Smooth muscle cell (in vitro differentiated cells): ENCODE results near the gene PTHLH. TPM values are rescaled to one million over a fixed set of nuclear protein-coding genes. Genes with fewer than 3 reads are reported as not detected.
A peak's percentile ranks its signal among the peaks of the same experiment; 100 is the strongest.

Experiments
- DNase-seq: peaks from one replicate; lab custom pipeline; 2025; ENCODE audit not compliant: unreplicated experiment; lab: John Stamatoyannopoulos, UW
- H2AFZ ChIP-seq: fragments of 200-600 bp; sonication (generic); 2 replicates; pipeline ENCODE4 v1.6.0; 2016; ENCODE audit warnings: antibody characterized with exemption, low read depth, mild to moderate bottlenecking
- H3F3A ChIP-seq: fragments of 200-600 bp; sonication (generic); 2 replicates; pipeline ENCODE4 v1.6.0; 2017; ENCODE audit warnings: antibody characterized with exemption, low read depth
- H3K27ac ChIP-seq: fragments of 200-600 bp; sonication (generic); 2 replicates; pipeline ENCODE4 v1.5.1; 2016; ENCODE audit warnings: low read depth, mild to moderate bottlenecking
- H3K27me3 ChIP-seq: fragments of 200-600 bp; sonication (generic); 2 replicates; pipeline ENCODE4 v1.6.1; 2016; ENCODE audit warnings: low read depth, mild to moderate bottlenecking
- H3K36me3 ChIP-seq: fragments of 200-600 bp; sonication (generic); 2 replicates; pipeline ENCODE4 v1.5.1; 2016; ENCODE audit warnings: low read depth
- H3K4me1 ChIP-seq: fragments of 200-600 bp; sonication (generic); 2 replicates; pipeline ENCODE4 v1.5.1; 2016; ENCODE audit warnings: low read depth
- H3K4me2 ChIP-seq: fragments of 200-600 bp; sonication (generic); 2 replicates; pipeline ENCODE4 v1.6.0; 2016; ENCODE audit warnings: mild to moderate bottlenecking
- H3K4me3 ChIP-seq: fragments of 200-600 bp; sonication (generic); 2 replicates; pipeline ENCODE4 v1.5.1; 2016; ENCODE audit warnings: mild to moderate bottlenecking
- H3K79me2 ChIP-seq: fragments of 200-600 bp; sonication (generic); 2 replicates; pipeline ENCODE4 v1.6.0; 2016; ENCODE audit warnings: low read depth, mild to moderate bottlenecking
- H3K9ac ChIP-seq: fragments of 200-600 bp; sonication (generic); 2 replicates; pipeline ENCODE4 v1.6.0; 2016; ENCODE audit warnings: low read depth
- H3K9me3 ChIP-seq: fragments of 200-600 bp; sonication (generic); replicated peaks from 2 replicates; pipeline ENCODE4 v1.5.1; 2016; ENCODE audit warnings: low read depth
- H4K20me1 ChIP-seq: fragments of 200-600 bp; sonication (generic); 2 replicates; pipeline ENCODE4 v1.6.0; 2016; ENCODE audit warnings: low read depth
- WGBS: methylation state at CpG from one replicate; pipeline ENCODE4 v1.1.7; 2016; ENCODE audit warnings: low lambda C conversion rate; 5-methylcytosine and 5-hydroxymethylcytosine counted together
- polyA plus RNA-seq: library from polyadenylated mRNA; unstranded; fragments of >200 nt; fragmentation: Nextera tagmentation; extraction: Ambion mirVana; gene quantifications from 2 replicates; pipeline ENCODE4 v1.2.1, GENCODE V29; 2016
- total RNA-seq: library from RNA; depleted of rRNA; stranded (reverse); fragments of >200 nt; gene quantifications from 2 replicates; pipeline ENCODE4 v1.2.3, GENCODE V29; 2014
- TF ChIP-seq, protein P1 (sequence below): fragments of 200-600 bp; sonication (generic); IDR thresholded peaks from 2 replicates; pipeline ENCODE4 v1.5.1; 2017; ENCODE audit warnings: borderline replicate concordance, mild to moderate bottlenecking, antibody characterized with exemption; ENCODE audit not compliant: insufficient read depth, poor library complexity, severe bottlenecking

Gene PTHLH
- total and polyA plus RNA-seq, 2 experiments from 2014 or later: 58.0 to 181 TPM

DNA sequence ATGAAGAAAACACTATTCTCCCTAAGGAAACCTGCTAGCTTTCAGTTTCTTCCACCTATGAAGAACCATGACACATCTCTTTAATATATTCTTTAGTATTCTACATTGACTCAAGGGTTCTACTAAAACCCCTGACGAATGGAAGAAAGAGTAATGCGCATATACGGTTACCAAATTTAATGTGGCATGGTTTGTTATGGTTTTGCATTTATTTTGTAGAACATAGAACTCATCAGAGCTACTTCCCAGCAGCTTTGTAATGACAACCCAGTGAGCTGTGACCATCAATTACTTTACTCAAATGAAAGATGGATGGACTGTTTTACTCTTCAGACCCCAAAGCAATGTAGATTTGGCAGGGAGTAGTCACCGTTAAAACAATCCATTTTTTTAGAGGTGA, 19.2 kb downstream of the PTHLH start:
- no peaks in the 10 kb centered on the region for H3F3A ChIP-seq
- no peak overlapping the region for H3K27ac ChIP-seq
- WGBS: 93% methylated on average over 4 of the region's 4 CpGs
- H3K4me3 ChIP-seq: no peak overlapping the region
- H3K4me2 ChIP-seq: no peak overlapping the region
- DNase-seq: no peak
- no peaks in the 10 kb centered on the region for H3K36me3 ChIP-seq
- no peaks in the 10 kb centered on the region for H3K4me1 ChIP-seq
- TF ChIP-seq, protein P1, sequence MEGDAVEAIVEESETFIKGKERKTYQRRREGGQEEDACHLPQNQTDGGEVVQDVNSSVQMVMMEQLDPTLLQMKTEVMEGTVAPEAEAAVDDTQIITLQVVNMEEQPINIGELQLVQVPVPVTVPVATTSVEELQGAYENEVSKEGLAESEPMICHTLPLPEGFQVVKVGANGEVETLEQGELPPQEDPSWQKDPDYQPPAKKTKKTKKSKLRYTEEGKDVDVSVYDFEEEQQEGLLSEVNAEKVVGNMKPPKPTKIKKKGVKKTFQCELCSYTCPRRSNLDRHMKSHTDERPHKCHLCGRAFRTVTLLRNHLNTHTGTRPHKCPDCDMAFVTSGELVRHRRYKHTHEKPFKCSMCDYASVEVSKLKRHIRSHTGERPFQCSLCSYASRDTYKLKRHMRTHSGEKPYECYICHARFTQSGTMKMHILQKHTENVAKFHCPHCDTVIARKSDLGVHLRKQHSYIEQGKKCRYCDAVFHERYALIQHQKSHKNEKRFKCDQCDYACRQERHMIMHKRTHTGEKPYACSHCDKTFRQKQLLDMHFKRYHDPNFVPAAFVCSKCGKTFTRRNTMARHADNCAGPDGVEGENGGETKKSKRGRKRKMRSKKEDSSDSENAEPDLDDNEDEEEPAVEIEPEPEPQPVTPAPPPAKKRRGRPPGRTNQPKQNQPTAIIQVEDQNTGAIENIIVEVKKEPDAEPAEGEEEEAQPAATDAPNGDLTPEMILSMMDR: no peak
- H3K9ac ChIP-seq: no peak overlapping the region
- no peaks in the 10 kb centered on the region for H3K27me3 ChIP-seq
- no peak overlapping the region for H2AFZ ChIP-seq
- H4K20me1 ChIP-seq: no peaks in the 10 kb centered on the region
- H3K9me3 ChIP-seq: no peaks in the 10 kb centered on the region
- no peaks in the 10 kb centered on the region for H3K79me2 ChIP-seq

DNA sequence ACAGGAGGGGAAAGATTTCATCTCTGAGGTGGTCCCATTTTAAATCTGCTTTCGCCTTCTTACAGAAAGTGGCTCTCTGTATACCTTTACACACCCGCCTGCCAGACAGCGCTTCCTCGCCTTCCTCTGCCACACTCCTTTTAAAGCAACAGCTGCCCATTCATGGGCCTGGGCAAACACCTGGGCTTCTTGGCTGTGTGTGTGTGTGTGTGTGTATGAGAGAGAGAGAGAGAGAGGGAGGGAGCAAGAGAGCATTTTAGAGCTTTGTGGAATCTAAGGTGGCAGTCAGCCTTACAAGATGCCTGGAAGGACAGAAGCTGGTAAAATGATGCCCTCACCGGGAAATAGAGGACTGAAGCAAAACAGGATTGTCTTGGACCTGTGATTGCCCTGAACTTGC, 20.0 kb downstream of the PTHLH start:
- Histone ChIP-seq H3K27ac (no peak overlapping the region), H3K9me3 (no peaks in the 10 kb centered on the region), H3K79me2 (no peaks in the 10 kb centered on the region), H3K27me3 (no peaks in the 10 kb centered on the region), H3K4me2 (no peak overlapping the region), H3K36me3 (no peaks in the 10 kb centered on the region), H3K4me3 (no peak overlapping the region), H3F3A (no peaks in the 10 kb centered on the region), H2AFZ (no peak overlapping the region), H3K9ac (no peak overlapping the region), H4K20me1 (no peaks in the 10 kb centered on the region), H3K4me1 (no peaks in the 10 kb centered on the region)
- TF ChIP-seq, protein P1: no peak
- no peak for DNase-seq
- 90% methylated on average over 5 of the region's 5 CpGs for WGBS

DNA sequence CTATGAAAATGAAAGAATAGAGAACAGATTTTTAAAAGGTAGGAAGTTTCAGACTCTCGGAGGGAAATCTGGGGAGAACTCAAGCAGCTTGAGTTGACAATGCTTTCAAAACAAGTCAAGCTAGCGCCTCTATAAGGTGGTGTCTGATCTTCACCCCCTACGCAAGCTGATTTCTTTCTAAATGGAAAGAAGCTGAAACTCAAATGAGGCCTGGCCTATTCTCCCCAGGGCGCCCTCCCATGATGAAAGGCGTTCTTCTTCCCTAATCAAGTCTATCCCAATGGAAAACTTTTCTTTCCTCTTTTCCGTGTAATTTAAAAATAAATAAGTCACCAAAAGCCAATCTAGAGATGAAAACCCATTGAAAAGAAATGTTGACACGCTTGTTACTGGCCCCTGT, 20.6 kb downstream of the PTHLH start:
- H3K9ac ChIP-seq: no peak overlapping the region
- TF ChIP-seq, protein P1: no peak
- no peaks in the 10 kb centered on the region for H3K36me3 ChIP-seq
- no peaks in the 10 kb centered on the region for H3K4me1 ChIP-seq
- DNase-seq: no peak
- H3F3A ChIP-seq: no peaks in the 10 kb centered on the region
- H3K27ac ChIP-seq: no peak overlapping the region
- no peak overlapping the region for H3K4me3 ChIP-seq
- H3K4me2 ChIP-seq: no peak overlapping the region
- no peaks in the 10 kb centered on the region for H3K27me3 ChIP-seq
- WGBS: 63% methylated on average over 7 of the region's 7 CpGs
- no peaks in the 10 kb centered on the region for H4K20me1 ChIP-seq
- H3K79me2 ChIP-seq: no peaks in the 10 kb centered on the region
- H3K9me3 ChIP-seq: no peaks in the 10 kb centered on the region
- peak overlapping the region; percentile 33 for H2AFZ ChIP-seq

- 91% methylated on average over 1 of the region's 1 CpG for WGBS
- Histone ChIP-seq H3K27ac (no peak overlapping the region), H3K4me3 (no peak overlapping the region), H3K4me1 (no peaks in the 10 kb centered on the region), H3K27me3 (no peaks in the 10 kb centered on the region), H4K20me1 (no peaks in the 10 kb centered on the region), H3K9me3 (no peaks in the 10 kb centered on the region), H3K79me2 (no peaks in the 10 kb centered on the region), H3K4me2 (no peak overlapping the region), H3K36me3 (no peaks in the 10 kb centered on the region), H2AFZ (no peak overlapping the region), H3F3A (no peaks in the 10 kb centered on the region), H3K9ac (no peak overlapping the region)
- DNase-seq: no peak
- TF ChIP-seq, protein P1: no peak
These were observed 26.1 kb downstream of the PTHLH start for GRCh38 chr12:27946421-27946820.
